ENCODE data around the gene RNF13.
"Not testable (repeated sequence)": the region's sequence is repeated elsewhere in the genome, so short reads cannot be mapped to it uniquely, and the experiment has no call there.

Gene RNF13

GRCh38 chr3:149902498-149903139 is 89.6 kb downstream of the RNF13 start:
- DNase-seq, result no peak

GRCh38 chr3:149906036-149906435 is 93.0 kb downstream of the RNF13 start:
- no peak for DNase-seq

- DNase-seq, result no peak
These were observed 95.5 kb downstream of the RNF13 start for GRCh38 chr3:149908424-149908957.

- DNase-seq, result no peak
These were observed 96.9 kb downstream of the RNF13 start for GRCh38 chr3:149909923-149910322.

GRCh38 chr3:149917124-149917667 is 104.2 kb downstream of the RNF13 start:
- DNase-seq, result no peak

GRCh38 chr3:149919509-149919908 is 106.5 kb downstream of the RNF13 start:
- DNase-seq, result no peak

- no peak for DNase-seq
These were observed 107.1 kb downstream of the RNF13 start for GRCh38 chr3:149920119-149920518.

- no peak for DNase-seq
These were observed 120.0 kb downstream of the RNF13 start for GRCh38 chr3:149933008-149933407.

- DNase-seq, result no peak
These were observed 120.8 kb downstream of the RNF13 start for GRCh38 chr3:149933858-149934257.

- no peak for DNase-seq
These were observed 121.5 kb downstream of the RNF13 start for GRCh38 chr3:149934524-149934923.

GRCh38 chr3:149936812-149937230 is 123.8 kb downstream of the RNF13 start:
- DNase-seq, result peak; percentile 62

- DNase-seq, result not testable (repeated sequence)
These were observed 125.5 kb downstream of the RNF13 start for GRCh38 chr3:149938392-149939055.

GRCh38 chr3:149941186-149941585 is 128.2 kb downstream of the RNF13 start:
- DNase-seq, result no peak

GRCh38 chr3:149941946-149942345 is 128.9 kb downstream of the RNF13 start:
- no peak for DNase-seq

GRCh38 chr3:149942409-149942808 is 129.4 kb downstream of the RNF13 start:
- DNase-seq, result no peak

GRCh38 chr3:149943966-149944365 is 131.0 kb downstream of the RNF13 start:
- not testable (repeated sequence) for DNase-seq

- DNase-seq, result no peak
These were observed 134.2 kb downstream of the RNF13 start for GRCh38 chr3:149947231-149947630.

- DNase-seq, result no peak
These were observed 136.2 kb downstream of the RNF13 start for GRCh38 chr3:149949181-149949580.

- no peak for DNase-seq
These were observed 141.8 kb downstream of the RNF13 start for GRCh38 chr3:149954812-149955211.

- no peak for DNase-seq
These were observed 142.4 kb downstream of the RNF13 start for GRCh38 chr3:149955449-149955848.

GRCh38 chr3:149957361-149958125 is 144.5 kb downstream of the RNF13 start:
- DNase-seq, result no peak

- DNase-seq, result no peak
These were observed 145.3 kb downstream of the RNF13 start for GRCh38 chr3:149958171-149958796.

GRCh38 chr3:149959443-149959842 is 146.4 kb downstream of the RNF13 start:
- no peak for DNase-seq

All from CD4-positive, alpha-beta T cell treated with Interleukin-10 for 1 hour (primary cell).